ENCODE data around the gene PLCB1. TPM values are rescaled to one million over a fixed set of nuclear protein-coding genes. Genes with fewer than 3 reads are reported as not detected.

The PLCB1 gene
- total and polyA plus RNA-seq, 8 donors, result 8.8 to 27.7 (median 19.2) TPM

DNA sequence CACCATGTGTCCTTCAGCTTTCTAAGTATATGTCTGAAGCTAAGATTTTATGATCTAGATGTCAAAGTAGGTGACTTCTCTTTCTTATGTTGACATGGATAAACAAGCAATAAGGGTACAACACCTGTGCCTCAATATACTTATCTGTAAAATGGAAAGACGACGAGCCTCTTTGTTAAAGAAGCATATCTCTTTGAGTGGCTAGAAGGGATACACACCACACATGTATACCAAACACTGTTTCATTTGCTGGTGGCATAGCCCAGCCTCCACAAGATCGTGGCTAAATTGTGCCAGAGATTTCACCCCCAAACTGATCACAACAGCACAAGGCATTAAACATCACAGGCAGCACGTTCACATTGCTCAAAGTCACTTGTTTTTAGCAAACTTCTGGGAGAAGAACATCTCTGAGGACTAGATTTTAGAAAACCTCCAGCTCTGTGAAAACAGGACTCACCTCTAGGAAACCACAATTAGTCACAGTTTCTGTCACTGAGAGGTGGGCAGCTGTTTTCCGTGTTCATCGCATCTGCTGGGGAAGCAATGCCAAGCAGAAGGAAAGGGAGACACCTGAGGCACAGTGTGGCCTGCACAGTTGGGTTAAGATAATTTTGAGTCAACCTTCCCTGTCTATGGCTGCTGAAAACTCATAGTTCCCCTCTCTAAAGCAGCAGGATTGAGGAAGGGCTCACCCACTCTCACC, 673.8 kb downstream of the PLCB1 start:
- no peaks in the 10 kb centered on the region for H3K4me1 ChIP-seq
- intact Hi-C loops (cut with DNase I), result no loop called here
- no peak overlapping the region for H3K27ac ChIP-seq
- H3K9me3 ChIP-seq, result no peaks in the 10 kb centered on the region
- H3K27me3 ChIP-seq, result no peaks in the 10 kb centered on the region
- no peaks in the 10 kb centered on the region for H3K36me3 ChIP-seq
- H3K4me3 ChIP-seq, result no peak overlapping the region
- DNase-seq (no peak), ATAC-seq (no peak)
- TF ChIP-seq, protein P1, sequence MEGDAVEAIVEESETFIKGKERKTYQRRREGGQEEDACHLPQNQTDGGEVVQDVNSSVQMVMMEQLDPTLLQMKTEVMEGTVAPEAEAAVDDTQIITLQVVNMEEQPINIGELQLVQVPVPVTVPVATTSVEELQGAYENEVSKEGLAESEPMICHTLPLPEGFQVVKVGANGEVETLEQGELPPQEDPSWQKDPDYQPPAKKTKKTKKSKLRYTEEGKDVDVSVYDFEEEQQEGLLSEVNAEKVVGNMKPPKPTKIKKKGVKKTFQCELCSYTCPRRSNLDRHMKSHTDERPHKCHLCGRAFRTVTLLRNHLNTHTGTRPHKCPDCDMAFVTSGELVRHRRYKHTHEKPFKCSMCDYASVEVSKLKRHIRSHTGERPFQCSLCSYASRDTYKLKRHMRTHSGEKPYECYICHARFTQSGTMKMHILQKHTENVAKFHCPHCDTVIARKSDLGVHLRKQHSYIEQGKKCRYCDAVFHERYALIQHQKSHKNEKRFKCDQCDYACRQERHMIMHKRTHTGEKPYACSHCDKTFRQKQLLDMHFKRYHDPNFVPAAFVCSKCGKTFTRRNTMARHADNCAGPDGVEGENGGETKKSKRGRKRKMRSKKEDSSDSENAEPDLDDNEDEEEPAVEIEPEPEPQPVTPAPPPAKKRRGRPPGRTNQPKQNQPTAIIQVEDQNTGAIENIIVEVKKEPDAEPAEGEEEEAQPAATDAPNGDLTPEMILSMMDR (IDR thresholded peaks at IDR 0.05), result no peak

DNA sequence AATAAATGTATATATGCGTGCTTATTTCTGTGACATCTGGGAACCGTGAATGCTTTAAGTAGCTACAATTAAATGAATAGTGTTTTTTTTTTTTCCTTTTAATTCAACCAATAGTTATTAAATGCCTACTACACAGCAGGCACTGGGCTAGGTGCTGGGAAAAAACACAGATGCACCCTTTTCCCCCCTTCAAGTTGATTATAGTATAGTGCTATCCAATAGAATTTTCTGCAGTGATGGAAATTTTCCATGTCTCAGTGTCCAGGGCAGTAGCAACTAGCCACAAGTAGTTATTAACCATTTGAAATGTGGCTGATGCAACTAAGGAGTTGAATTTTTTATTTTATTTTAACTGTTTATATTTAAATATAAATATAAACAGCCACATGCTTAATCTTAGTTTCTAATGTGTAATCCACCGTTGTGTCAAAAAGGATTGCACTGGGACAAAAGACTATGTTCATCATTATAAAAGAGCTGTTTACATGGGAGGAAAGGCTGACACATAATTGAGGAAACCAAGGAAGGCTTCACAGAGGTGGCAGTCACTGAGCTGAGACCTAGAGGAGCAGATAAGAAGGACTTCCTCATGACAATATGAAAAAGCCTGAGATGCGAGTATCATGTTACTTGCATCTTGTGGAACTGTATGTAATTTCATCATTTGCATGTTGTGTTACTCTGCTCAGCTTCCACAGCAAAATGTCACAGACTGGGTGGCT, 675.6 kb downstream of the PLCB1 start:
- no peak for DNase-seq
- ATAC-seq, result no peak
- intact Hi-C loops (cut with DNase I), result no loop called here

DNA sequence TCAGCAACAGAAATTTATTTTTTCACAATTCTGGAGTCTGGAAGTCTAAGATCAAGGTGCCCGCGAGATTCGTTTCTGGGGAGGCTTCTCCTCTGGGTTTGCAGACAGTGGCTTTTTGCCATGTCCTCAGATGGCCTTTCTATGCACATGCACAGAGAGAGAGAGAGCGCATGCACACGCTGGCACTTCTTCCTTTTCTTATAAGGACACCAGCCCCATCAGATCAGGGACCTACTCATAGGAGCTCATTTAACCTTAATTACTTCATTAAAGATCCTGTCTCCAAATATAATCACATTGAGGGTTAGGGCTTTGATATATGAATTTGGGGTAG, 676.1 kb downstream of the PLCB1 start:
- H3K27ac ChIP-seq, result no peak overlapping the region

More for the DNA sequence above, 675.6 kb downstream of the PLCB1 start:
- no peaks in the 10 kb centered on the region for H3K27me3 ChIP-seq
- H3K4me3 ChIP-seq, result no peak overlapping the region
- TF ChIP-seq, protein P1 (IDR thresholded peaks at IDR 0.05), result no peak
- no peaks in the 10 kb centered on the region for H3K9me3 ChIP-seq
- H3K36me3 ChIP-seq, result no peaks in the 10 kb centered on the region
- no peak overlapping the region for H3K27ac ChIP-seq
- H3K4me1 ChIP-seq, result no peaks in the 10 kb centered on the region

DNA sequence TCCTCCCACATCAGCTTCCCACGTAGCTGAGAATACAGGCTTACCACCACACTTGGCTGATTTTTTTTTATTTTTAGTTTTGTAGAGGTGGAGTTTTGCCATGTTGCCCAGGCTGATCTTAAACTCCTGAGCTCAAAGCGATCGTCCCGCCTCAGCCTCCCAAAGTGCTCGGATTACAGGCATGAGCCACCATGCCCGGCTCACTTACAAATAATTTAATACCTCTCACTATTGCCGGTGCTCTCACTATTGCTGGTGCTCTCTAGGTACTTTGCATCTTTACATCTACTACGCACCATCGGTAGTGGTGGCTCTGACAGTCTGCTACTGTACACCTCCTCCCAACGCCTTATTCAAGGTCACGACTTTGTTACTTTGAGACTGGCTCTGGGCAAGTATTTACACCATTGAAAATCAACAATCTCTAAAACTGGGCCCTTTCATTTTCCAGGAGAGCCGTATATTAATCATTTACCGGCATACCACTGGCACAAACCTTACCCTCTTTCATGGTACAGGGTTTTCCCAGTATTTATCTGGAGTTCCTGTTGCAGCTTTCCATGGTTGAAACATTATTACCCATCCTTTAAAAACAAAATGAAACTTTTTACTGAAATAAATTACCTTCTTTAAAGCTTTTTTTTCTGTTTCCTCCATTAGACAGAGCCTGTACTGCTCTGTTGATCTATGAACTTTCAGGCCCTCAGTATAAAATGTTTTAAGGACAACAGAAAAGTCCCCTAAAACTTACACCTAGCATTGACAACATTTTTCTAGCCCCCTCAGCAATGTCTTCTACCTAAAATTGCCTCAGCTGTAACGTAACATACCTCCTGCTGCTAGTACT, 677.3 kb downstream of the PLCB1 start:
- H3K4me1 ChIP-seq, result no peaks in the 10 kb centered on the region
- no peak overlapping the region for H3K27ac ChIP-seq
- intact Hi-C loops (cut with DNase I), result no loop called here
- no peaks in the 10 kb centered on the region for H3K27me3 ChIP-seq
- DNase-seq, result no peak
- no peaks in the 10 kb centered on the region for H3K36me3 ChIP-seq
- TF ChIP-seq, protein P1 (IDR thresholded peaks at IDR 0.05), result no peak
- no peak for ATAC-seq
- H3K9me3 ChIP-seq, result no peaks in the 10 kb centered on the region
- H3K4me3 ChIP-seq, result no peak overlapping the region

More for the DNA sequence above, 676.1 kb downstream of the PLCB1 start:
- no peak for ATAC-seq
- no peak for DNase-seq
- intact Hi-C loops (cut with DNase I), result no loop called here
- TF ChIP-seq, protein P1 (IDR thresholded peaks at IDR 0.05), result no peak
- Histone ChIP-seq H3K4me3 (no peak overlapping the region), H3K36me3 (no peaks in the 10 kb centered on the region), H3K4me1 (no peaks in the 10 kb centered on the region), H3K9me3 (no peaks in the 10 kb centered on the region), H3K27me3 (no peaks in the 10 kb centered on the region)
